WTC11 (cell line): ENCODE data around the gene PTGER3. TPM values are rescaled to one million over a fixed set of nuclear protein-coding genes. Genes with fewer than 3 reads are reported as not detected.
"Not testable (repeated sequence)": the region's sequence is repeated elsewhere in the genome, so short reads cannot be mapped to it uniquely, and the experiment has no call there.

Source experiments
- ATAC-seq: fragments of 200-7000 bp; cut with Tn5 transposase; 2 replicates; pipeline ENCODE4 v1.10.0; 2021; ENCODE audit warnings: mild to moderate bottlenecking, moderate library complexity
- CTCF ChIA-PET: fragments of 300-600 bp; sonication (Branson Sonifier 250); formaldehyde crosslinking; loops from one replicate; lab custom pipeline; 2021; ENCODE audit warnings: antibody characterized with exemption; lab: Charles Lee
- POLR2A ChIA-PET: fragments of 350-600 bp; sonication (Branson Sonifier 250); formaldehyde crosslinking; loops from one replicate; lab custom pipeline; 2021; ENCODE audit warnings: antibody characterized with exemption; lab: Charles Lee
- DNase-seq: peaks from one replicate; pipeline ENCODE4 v3.0.0; 2021; ENCODE audit warnings: low spot score
- H3K27ac Mint-ChIP-seq: 2 replicates; pipeline ENCODE4 v1.8.0; 2021; ENCODE audit warnings: mixed read lengths
- H3K27me3 Mint-ChIP-seq: 2 replicates; pipeline ENCODE4 v1.8.0; 2021; ENCODE audit warnings: low read depth, mild to moderate bottlenecking, moderate library complexity, mixed read lengths
- H3K36me3 Mint-ChIP-seq: 2 replicates; pipeline ENCODE4 v1.8.0; 2021; ENCODE audit warnings: mixed read lengths
- H3K4me1 Mint-ChIP-seq: 2 replicates; pipeline ENCODE4 v1.8.0; 2022; ENCODE audit warnings: mixed read lengths
- H3K4me3 Mint-ChIP-seq: 2 replicates; pipeline ENCODE4 v1.8.0; 2021; ENCODE audit warnings: mild to moderate bottlenecking, moderate library complexity, mixed read lengths
- H3K9me3 Mint-ChIP-seq: 2 replicates; pipeline ENCODE4 v1.8.0; 2021; ENCODE audit warnings: mixed read lengths
- AFF4 ChIP-seq: sonication (generic); formaldehyde crosslinking; IDR thresholded peaks from 2 replicates; pipeline ENCODE4 v1.8.1; 2023; ENCODE audit warnings: mild to moderate bottlenecking, missing genetic modification reagents, borderline replicate concordance
- AR ChIP-seq: fragments of 250-450 bp; sonication (Bioruptor Pico); IDR thresholded peaks from 2 replicates; pipeline ENCODE4 v1.9.0; 2021; ENCODE audit warnings: mild to moderate bottlenecking
- ATF2 ChIP-seq: sonication (generic); formaldehyde crosslinking; IDR thresholded peaks from 2 replicates; pipeline ENCODE4 v1.8.1; 2022; ENCODE audit warnings: low read depth, missing genetic modification reagents, borderline replicate concordance
- CBFB ChIP-seq: sonication (generic); formaldehyde crosslinking; IDR thresholded peaks from 2 replicates; pipeline ENCODE4 v1.8.1; 2022; ENCODE audit warnings: mild to moderate bottlenecking, low read depth, missing genetic modification reagents
- FOXP1 ChIP-seq: sonication (generic); formaldehyde crosslinking; IDR thresholded peaks from 2 replicates; pipeline ENCODE4 v1.8.0; 2022; ENCODE audit warnings: missing genetic modification reagents, mild to moderate bottlenecking, moderate library complexity, borderline replicate concordance
- FOXP4 ChIP-seq: sonication (generic); formaldehyde crosslinking; IDR thresholded peaks from 2 replicates; pipeline ENCODE4 v1.8.0; 2022; ENCODE audit warnings: mild to moderate bottlenecking, missing genetic modification reagents
- MYBL2 ChIP-seq: sonication (generic); formaldehyde crosslinking; IDR thresholded peaks from 2 replicates; pipeline ENCODE4 v1.8.1; 2023; ENCODE audit warnings: mild to moderate bottlenecking, moderate library complexity, missing genetic modification reagents
- NFATC4 ChIP-seq: fragments of 250-450 bp; sonication (Bioruptor Pico); IDR thresholded peaks from 2 replicates; pipeline ENCODE4 v1.9.0; 2021; ENCODE audit warnings: mild to moderate bottlenecking
- NR1H2 ChIP-seq: sonication (generic); formaldehyde crosslinking; IDR thresholded peaks from 2 replicates; pipeline ENCODE4 v1.9.0; 2021; ENCODE audit warnings: mild to moderate bottlenecking, moderate library complexity, missing genetic modification reagents
- NR3C1 ChIP-seq: sonication (generic); formaldehyde crosslinking; conservative IDR thresholded peaks from 2 replicates; pipeline ENCODE4 v1.8.1; 2023; ENCODE audit warnings: low read depth, mild to moderate bottlenecking, missing genetic modification reagents
- OVOL2 ChIP-seq: fragments of 250-450 bp; sonication (Bioruptor Pico); IDR thresholded peaks from 2 replicates; pipeline ENCODE4 v1.9.0; 2021; ENCODE audit warnings: mild to moderate bottlenecking, borderline replicate concordance
- TP53 ChIP-seq: sonication (generic); formaldehyde crosslinking; IDR thresholded peaks from 2 replicates; pipeline ENCODE4 v1.8.1; 2023; ENCODE audit warnings: mild to moderate bottlenecking, missing genetic modification reagents
- ZNF425 ChIP-seq: fragments of 250-450 bp; sonication (Bioruptor Pico); conservative IDR thresholded peaks from 2 replicates; pipeline ENCODE4 v1.9.0; 2021; ENCODE audit warnings: mild to moderate bottlenecking
- ZNF532 ChIP-seq: fragments of 250-450 bp; sonication (Bioruptor Pico); IDR thresholded peaks from 2 replicates; pipeline ENCODE4 v1.9.0; 2021; ENCODE audit warnings: mild to moderate bottlenecking, borderline replicate concordance
- ZNF671 ChIP-seq: fragments of 250-450 bp; sonication (Bioruptor Pico); IDR thresholded peaks from 2 replicates; pipeline ENCODE4 v1.8.0; 2021; ENCODE audit warnings: mild to moderate bottlenecking
- total RNA-seq: library from RNA; stranded (reverse); gene quantifications from 3 replicates; pipeline ENCODE4 v1.2.3, GENCODE V29; 2021

PTGER3 gene
- total RNA-seq, 1 experiment from 2014 or later: 0.50 TPM

GRCh38 chr1:70941563-70941962 is 106.1 kb downstream of the PTGER3 start:
- Mint-ChIP-seq H3K36me3 (peaks cover 11% of the 10 kb centered on the region), H3K9me3 (peaks cover 28% of the 10 kb centered on the region), H3K4me3 (no peak overlapping the region), H3K27ac (no peak overlapping the region), H3K27me3 (no peaks in the 10 kb centered on the region), H3K4me1 (no peaks in the 10 kb centered on the region)
- no peak for TF ChIP-seq FOXP1
- no peak for TF ChIP-seq ZNF532 (CRISPR knock-in tag)
- TF ChIP-seq ATF2 (CRISPR knock-in tag): no peak
- no peak for TF ChIP-seq OVOL2 (CRISPR knock-in tag)
- TF ChIP-seq CBFB (CRISPR knock-in tag): no peak
- no peak for TF ChIP-seq ZNF671
- TF ChIP-seq NFATC4 (CRISPR knock-in tag): no peak
- TF ChIP-seq FOXP4 (CRISPR knock-in tag): no peak
- TF ChIP-seq AR (CRISPR knock-in tag): no peak
- no peak for TF ChIP-seq MYBL2 (CRISPR knock-in tag)
- no peak for TF ChIP-seq NR1H2
- TF ChIP-seq ZNF425: no peak
- no peak for TF ChIP-seq TP53 (CRISPR knock-in tag)
- TF ChIP-seq AFF4 (CRISPR knock-in tag): no peak
- TF ChIP-seq NR3C1 (CRISPR knock-in tag): no peak
- ChIA-PET CTCF (no interaction called here), POLR2A (no interaction called here)
- ATAC-seq: no peak
- DNase-seq: no peak

GRCh38 chr1:70940398-70940797 is 107.2 kb downstream of the PTGER3 start:
- H3K27ac Mint-ChIP-seq, CTCF ChIA-PET, H3K27me3 Mint-ChIP-seq, DNase-seq, H3K4me3 Mint-ChIP-seq, POLR2A ChIA-PET, H3K4me1 Mint-ChIP-seq, ATAC-seq: not testable (repeated sequence)
- Mint-ChIP-seq H3K36me3 (peaks cover 11% of the 10 kb centered on the region), H3K9me3 (peaks cover 28% of the 10 kb centered on the region)
